Muscle layer of colon (tissue), 2 donors: ENCODE data around the gene SLC30A7.

Source experiments
- H3K27ac ChIP-seq: one replicate; pipeline ENCODE4 v1.7.0; 2013; ENCODE audit warnings: low read depth, mild to moderate bottlenecking, low read length, moderate library complexity
- H3K27me3 ChIP-seq, 2 donors: one replicate each; pipeline ENCODE4 v1.7.0; 2013; ENCODE audit warnings: low read length in 2 of 2, mild to moderate bottlenecking in 2 of 2; ENCODE audit not compliant: insufficient read depth in 2 of 2, control insufficient read depth in 1 of 2
- H3K36me3 ChIP-seq: one replicate; pipeline ENCODE4 v1.7.0; 2013; ENCODE audit warnings: mild to moderate bottlenecking, low read length; ENCODE audit not compliant: insufficient read depth
- H3K4me1 ChIP-seq: one replicate; pipeline ENCODE4 v1.7.0; 2013; ENCODE audit warnings: mild to moderate bottlenecking, low read length; ENCODE audit not compliant: insufficient read depth
- H3K4me3 ChIP-seq, 2 donors: one replicate each; pipeline ENCODE4 v1.7.0; 2013; ENCODE audit warnings: low read length in 2 of 2, low read depth in 1 of 2, mild to moderate bottlenecking in 1 of 2, moderate library complexity in 1 of 2
- H3K9ac ChIP-seq: one replicate; pipeline ENCODE4 v1.7.0; 2013; ENCODE audit warnings: low read length
- H3K9me3 ChIP-seq: one replicate; pipeline ENCODE4 v1.7.0; 2013; ENCODE audit warnings: mild to moderate bottlenecking, low read length
- donor health status: abdominal sarcoma.
- donor health status: Adenocarcinoma of cecum.

Gene SLC30A7

GRCh38 chr1:100953960-100954730, 58.3 kb downstream of the SLC30A7 start:
- H3K4me1 ChIP-seq, result no peaks in the 10 kb centered on the region
- no peaks in the 10 kb centered on the region for H3K36me3 ChIP-seq
- no peak overlapping the region for H3K27ac ChIP-seq
- no peaks in the 10 kb centered on the region for H3K27me3 ChIP-seq
- H3K4me3 ChIP-seq, result no peak overlapping the region
- H3K9ac ChIP-seq, result no peak overlapping the region
- H3K9me3 ChIP-seq, result no peaks in the 10 kb centered on the region

GRCh38 chr1:100955322-100955721, 59.4 kb downstream of the SLC30A7 start:
- no peak overlapping the region for H3K27ac ChIP-seq
- H3K27me3 ChIP-seq, result no peaks in the 10 kb centered on the region
- no peaks in the 10 kb centered on the region for H3K36me3 ChIP-seq
- no peak overlapping the region for H3K4me3 ChIP-seq
- H3K9me3 ChIP-seq, result no peaks in the 10 kb centered on the region
- no peaks in the 10 kb centered on the region for H3K4me1 ChIP-seq
- no peak overlapping the region for H3K9ac ChIP-seq

DNA sequence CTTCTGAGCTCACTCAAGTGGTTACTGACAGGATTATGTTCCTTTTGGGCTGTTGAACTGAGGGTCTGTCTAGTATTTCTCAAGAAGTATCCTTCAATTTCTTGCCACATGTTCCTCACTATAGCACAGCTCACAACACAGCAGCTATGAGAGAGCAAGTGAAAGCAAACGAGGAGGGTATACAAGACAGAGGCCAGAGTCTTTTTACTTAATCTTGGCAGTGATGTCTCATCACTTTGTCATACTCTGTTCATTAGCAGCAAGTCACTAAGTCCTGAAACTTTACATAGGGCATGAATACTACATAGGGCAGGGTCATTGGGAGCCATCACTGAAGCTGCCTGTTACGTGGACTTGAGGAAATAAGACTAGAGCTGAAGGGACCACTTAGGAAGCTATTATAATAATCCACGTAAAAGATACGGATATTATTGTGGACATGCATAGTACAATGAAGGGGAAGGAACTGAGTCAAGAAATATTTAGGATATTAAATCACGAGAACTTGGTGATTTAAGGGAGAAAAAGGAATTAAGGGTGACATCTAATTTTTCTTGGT, 63.7 kb downstream of the SLC30A7 start:
- Histone ChIP-seq H3K4me1 (no peaks in the 10 kb centered on the region), H3K9ac (no peak overlapping the region), H3K9me3 (no peaks in the 10 kb centered on the region), H3K27me3 (no peaks in the 10 kb centered on the region), H3K4me3 (no peak overlapping the region), H3K36me3 (no peaks in the 10 kb centered on the region), H3K27ac (no peak overlapping the region)

DNA sequence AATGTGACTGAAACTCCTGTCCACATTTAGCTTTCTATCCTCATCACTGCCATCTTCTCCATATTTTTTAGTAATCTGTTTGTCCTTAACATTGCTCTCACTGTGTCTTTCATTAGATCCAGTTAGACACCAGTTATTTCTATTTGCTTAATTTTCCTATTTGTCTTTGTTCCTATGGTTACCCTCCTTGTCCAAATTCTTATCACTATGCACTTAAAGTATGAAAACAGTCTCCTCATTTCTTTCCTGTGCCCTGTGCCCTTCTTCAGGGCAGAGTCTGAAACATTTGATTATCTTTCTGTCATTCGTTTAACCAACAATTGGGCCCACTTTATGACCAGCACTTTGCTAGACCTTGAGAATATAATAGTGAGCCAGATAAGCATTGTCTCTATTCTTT, 64.2 kb downstream of the SLC30A7 start:
- Histone ChIP-seq H3K27ac (no peak overlapping the region), H3K9me3 (no peaks in the 10 kb centered on the region), H3K4me3 (no peak overlapping the region), H3K36me3 (no peaks in the 10 kb centered on the region), H3K27me3 (no peaks in the 10 kb centered on the region), H3K4me1 (no peaks in the 10 kb centered on the region), H3K9ac (no peak overlapping the region)

DNA sequence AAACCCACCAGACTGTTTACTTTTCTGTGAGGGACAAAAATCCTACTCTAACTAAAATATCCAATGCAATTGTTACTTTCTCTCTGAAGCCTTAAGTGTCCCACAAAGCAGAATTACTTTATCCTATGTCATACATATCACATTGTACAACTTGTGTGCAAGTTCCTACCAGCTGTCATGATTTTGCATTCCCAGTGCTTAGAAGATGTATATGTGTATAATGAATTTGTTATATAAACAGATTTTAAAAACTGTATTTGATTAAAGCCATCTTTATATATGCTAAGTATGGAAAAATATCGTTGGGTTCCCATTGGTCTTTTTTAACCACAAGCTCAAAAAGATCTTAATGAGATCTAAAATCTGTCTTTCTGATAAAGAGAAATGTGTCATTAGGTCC, 72.7 kb downstream of the SLC30A7 start:
- no peaks in the 10 kb centered on the region for H3K9me3 ChIP-seq
- H3K36me3 ChIP-seq, result peaks cover 12% of the 10 kb centered on the region
- H3K9ac ChIP-seq, result no peak overlapping the region
- H3K4me3 ChIP-seq, result no peak overlapping the region
- H3K4me1 ChIP-seq, result no peaks in the 10 kb centered on the region
- no peaks in the 10 kb centered on the region for H3K27me3 ChIP-seq
- H3K27ac ChIP-seq, result no peak overlapping the region

DNA sequence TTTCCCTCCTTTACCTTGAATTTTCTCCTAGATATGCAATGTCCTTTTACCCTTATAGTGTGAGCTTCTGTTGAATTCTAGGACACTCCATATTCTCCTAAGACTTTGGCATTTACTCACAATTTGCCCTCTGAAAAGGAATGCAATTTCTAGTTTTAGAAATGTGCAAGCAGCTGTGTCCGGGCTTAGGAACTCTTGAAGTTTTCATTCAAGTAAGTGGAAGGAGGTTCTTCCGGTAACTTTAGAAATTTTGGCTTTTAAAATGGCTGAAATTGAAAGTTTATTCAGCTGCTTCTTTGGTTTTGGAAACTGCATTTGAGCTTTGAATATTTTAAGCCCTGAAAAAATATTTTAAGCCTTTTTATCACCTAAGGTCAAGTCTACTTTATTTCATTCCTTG, 73.4 kb downstream of the SLC30A7 start:
- H3K9me3 ChIP-seq, result no peaks in the 10 kb centered on the region
- no peak overlapping the region for H3K4me3 ChIP-seq
- H3K9ac ChIP-seq, result no peak overlapping the region
- H3K36me3 ChIP-seq, result peaks cover 12% of the 10 kb centered on the region
- H3K27me3 ChIP-seq, result no peaks in the 10 kb centered on the region
- no peaks in the 10 kb centered on the region for H3K4me1 ChIP-seq
- no peak overlapping the region for H3K27ac ChIP-seq

DNA sequence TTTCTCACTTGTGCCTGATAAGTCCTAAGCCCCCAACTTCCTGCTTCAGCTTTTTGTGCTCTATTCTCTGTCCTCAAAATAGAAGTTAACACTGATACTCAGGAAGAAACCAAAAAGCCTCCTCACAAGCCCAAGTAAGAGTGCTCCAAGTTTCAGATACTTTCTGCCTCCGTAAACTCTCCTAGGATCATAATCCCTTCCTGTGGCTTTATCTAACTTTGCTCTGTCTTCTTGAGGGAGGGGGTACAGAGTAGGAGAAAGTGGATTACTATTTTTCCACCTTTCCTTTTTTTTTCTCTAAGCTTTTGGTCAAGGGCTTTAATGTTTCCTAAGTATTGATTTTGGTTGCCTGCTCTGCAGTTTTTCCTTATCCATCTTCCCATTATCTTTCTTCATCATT, 75.1 kb downstream of the SLC30A7 start:
- Histone ChIP-seq H3K27ac (no peak overlapping the region), H3K9me3 (no peaks in the 10 kb centered on the region), H3K36me3 (peaks cover 7% of the 10 kb centered on the region), H3K27me3 (no peaks in the 10 kb centered on the region), H3K4me3 (no peak overlapping the region), H3K9ac (no peak overlapping the region), H3K4me1 (no peaks in the 10 kb centered on the region)

DNA sequence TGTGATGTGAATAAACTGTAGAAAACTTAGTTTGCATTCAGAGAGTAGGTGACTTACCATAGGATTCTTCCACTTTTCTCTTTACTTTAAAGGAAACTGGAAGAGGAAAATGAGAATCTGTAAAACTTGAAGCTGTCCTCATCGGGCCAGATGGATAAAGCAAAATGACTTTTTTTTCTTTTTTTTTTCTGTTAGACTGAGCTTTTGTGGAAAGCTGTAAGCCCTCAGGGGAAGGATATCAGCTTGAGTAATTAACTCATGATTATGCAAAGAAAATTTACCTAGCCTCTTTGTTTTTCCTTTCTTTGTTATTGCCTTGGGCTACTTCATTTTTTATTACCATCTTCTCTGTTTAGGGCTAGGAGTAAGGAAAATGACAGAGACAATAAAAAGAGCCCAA, 76.3 kb downstream of the SLC30A7 start:
- H3K4me3 ChIP-seq, result no peak overlapping the region
- H3K9ac ChIP-seq, result no peak overlapping the region
- H3K27me3 ChIP-seq, result no peaks in the 10 kb centered on the region
- no peaks in the 10 kb centered on the region for H3K9me3 ChIP-seq
- H3K27ac ChIP-seq, result no peak overlapping the region
- no peaks in the 10 kb centered on the region for H3K36me3 ChIP-seq
- H3K4me1 ChIP-seq, result no peaks in the 10 kb centered on the region

DNA sequence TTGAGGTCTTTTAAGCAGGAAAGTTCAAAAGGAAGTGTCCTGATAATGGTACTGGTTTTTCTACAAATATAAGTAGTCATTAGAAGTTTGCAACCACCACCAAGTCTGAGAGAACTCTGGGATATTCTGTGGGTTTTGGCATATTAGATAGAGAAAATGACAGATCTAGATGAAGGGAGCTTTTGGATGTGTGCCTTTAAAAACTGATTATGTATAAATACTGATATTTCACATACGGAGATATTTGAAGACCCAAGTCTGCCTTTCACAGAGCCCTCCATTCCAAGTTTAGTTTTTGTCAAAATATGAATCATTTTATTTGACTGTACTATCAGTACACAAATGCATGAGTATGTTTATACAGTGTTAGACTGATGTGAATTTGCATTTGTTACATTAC, 81.0 kb downstream of the SLC30A7 start:
- no peak overlapping the region for H3K27ac ChIP-seq
- no peaks in the 10 kb centered on the region for H3K27me3 ChIP-seq
- H3K36me3 ChIP-seq, result no peaks in the 10 kb centered on the region
- no peak overlapping the region for H3K9ac ChIP-seq
- no peak overlapping the region for H3K4me3 ChIP-seq
- H3K4me1 ChIP-seq, result no peaks in the 10 kb centered on the region
- no peaks in the 10 kb centered on the region for H3K9me3 ChIP-seq

GRCh38 chr1:100979631-100980030, 83.7 kb downstream of the SLC30A7 start:
- Histone ChIP-seq H3K9me3 (no peaks in the 10 kb centered on the region), H3K27me3 (no peaks in the 10 kb centered on the region), H3K9ac (no peak overlapping the region), H3K4me3 (no peak overlapping the region), H3K4me1 (no peaks in the 10 kb centered on the region), H3K36me3 (no peaks in the 10 kb centered on the region), H3K27ac (no peak overlapping the region)

- H3K4me1 ChIP-seq, result no peaks in the 10 kb centered on the region
- no peaks in the 10 kb centered on the region for H3K27me3 ChIP-seq
- no peaks in the 10 kb centered on the region for H3K9me3 ChIP-seq
- no peak overlapping the region for H3K4me3 ChIP-seq
- H3K27ac ChIP-seq, result no peak overlapping the region
- H3K36me3 ChIP-seq, result no peaks in the 10 kb centered on the region
- H3K9ac ChIP-seq, result no peak overlapping the region
Observed at GRCh38 chr1:100982793-100983192, 86.9 kb downstream of the SLC30A7 start.

GRCh38 chr1:100988121-100988520, 92.2 kb downstream of the SLC30A7 start:
- Histone ChIP-seq H3K4me1 (peaks cover 14% of the 10 kb centered on the region), H3K9me3 (no peaks in the 10 kb centered on the region), H3K27ac (no peak overlapping the region), H3K36me3 (no peaks in the 10 kb centered on the region), H3K27me3 (no peaks in the 10 kb centered on the region), H3K4me3 (no peak overlapping the region), H3K9ac (no peak overlapping the region)
